Fibroblast of lung (primary cell): Measurements from ENCODE around the gene PIK3R1. TPM values are rescaled to one million over a fixed set of nuclear protein-coding genes. Genes with fewer than 3 reads are reported as not detected.

Experiments
- DNase-seq, 2 donors: peaks; one replicate each; pipeline versions ENCODE4 v3.0.0 to v3.0.0-alpha.2; 2010; ENCODE audit warnings: low read depth in 2 of 2
- H2AFZ ChIP-seq: 2 replicates; pipeline ENCODE4 v1.5.1; 2012; ENCODE audit warnings: low read length, control low read depth, inconsistent platforms
- H3K27ac ChIP-seq: 2 replicates; pipeline ENCODE4 v1.5.1; 2011; ENCODE audit warnings: low read length, control low read depth; ENCODE audit not compliant: insufficient read depth
- H3K27me3 ChIP-seq: 2 replicates; pipeline ENCODE4 v1.5.1; 2011; ENCODE audit warnings: mild to moderate bottlenecking, low read length; ENCODE audit not compliant: control insufficient read depth, insufficient read depth
- H3K36me3 ChIP-seq: 2 replicates; pipeline ENCODE4 v1.5.1; 2011; ENCODE audit warnings: low read length; ENCODE audit not compliant: control insufficient read depth, insufficient read depth
- H3K4me1 ChIP-seq: 2 replicates; pipeline ENCODE4 v1.5.1; 2011; ENCODE audit warnings: low read length; ENCODE audit not compliant: control insufficient read depth, insufficient read depth; ENCODE audit errors: extremely low read depth
- H3K4me2 ChIP-seq: 2 replicates; pipeline ENCODE4 v1.5.1; 2011; ENCODE audit warnings: low read length, control low read depth; ENCODE audit not compliant: insufficient read depth; ENCODE audit errors: extremely low read depth
- H3K4me3 ChIP-seq, 4 experiments: fragments of 200-600 bp in 1 of 4; sonication (generic) in 1 of 4; replicated peaks in 1 of 4; 2 replicates each; pipeline ENCODE4 v1.5.1; 2011 to 2016; ENCODE audit warnings: low read length in 4 of 4, low read depth in 3 of 4, mild to moderate bottlenecking in 3 of 4, control low read depth in 2 of 4, inconsistent platforms in 1 of 4, mixed read lengths in 1 of 4; ENCODE audit not compliant: insufficient read depth in 1 of 4; ENCODE audit errors: control extremely low read depth in 1 of 4
- H3K79me2 ChIP-seq: 2 replicates; pipeline ENCODE4 v1.5.1; 2012; ENCODE audit warnings: mild to moderate bottlenecking, low read length, inconsistent platforms; ENCODE audit not compliant: control insufficient read depth, insufficient read depth
- H3K9ac ChIP-seq: 2 replicates; pipeline ENCODE4 v1.5.1; 2011; ENCODE audit warnings: mild to moderate bottlenecking, low read length, control low read depth; ENCODE audit not compliant: insufficient read depth
- H3K9me3 ChIP-seq: 2 replicates; pipeline ENCODE4 v1.5.1; 2012; ENCODE audit warnings: low read depth, low read length; ENCODE audit not compliant: control insufficient read depth, insufficient read depth
- H4K20me1 ChIP-seq: 2 replicates; pipeline ENCODE4 v1.5.1; 2011; ENCODE audit warnings: low read length; ENCODE audit not compliant: control insufficient read depth, insufficient read depth; ENCODE audit errors: extremely low read depth
- CTCF ChIP-seq, 2 donors: IDR thresholded peaks in 1 of 2; conservative IDR thresholded peaks in 1 of 2; 1 replicate in 1 of 2; 2 replicates in 1 of 2; pipeline ENCODE4 v1.5.1; 2011 to 2012; ENCODE audit warnings: low read length in 2 of 2, control low read depth in 1 of 2, inconsistent platforms in 1 of 2, low read depth in 1 of 2, mild to moderate bottlenecking in 1 of 2
- EZH2 ChIP-seq: IDR thresholded peaks from 2 replicates; pipeline ENCODE4 v1.5.1; 2012; ENCODE audit warnings: low read length, control low read depth, mild to moderate bottlenecking; ENCODE audit errors: missing control alignments
- polyA plus RNA-seq, 2 donors: library from polyadenylated mRNA; depleted of rRNA in 1 of 2; stranded (reverse) in 1 of 2; unstranded in 1 of 2; fragments of >200 nt; gene quantifications; 2 replicates each; pipeline ENCODE4 v1.2.1, GENCODE V29; 2011 to 2012; ENCODE audit warnings: missing spikeins in 1 of 2
- total RNA-seq: library from RNA; depleted of rRNA; stranded (reverse); fragments of >200 nt; gene quantifications from 2 replicates; pipeline ENCODE4 v1.2.1, GENCODE V29; 2014

Gene PIK3R1
- total and polyA plus RNA-seq, 2 donors (not counting 1 experiment from before 2014, with no cell fraction given), result 17.7 to 36.3 TPM

GRCh38 chr5:68336200-68336599 lies 120.6 kb downstream of the PIK3R1 start:
- Histone ChIP-seq H4K20me1 (no peaks in the 10 kb centered on the region), H3K4me1 (peaks cover 4% of the 10 kb centered on the region)
- DNase-seq, result no peak

GRCh38 chr5:68337235-68337634 lies 121.7 kb downstream of the PIK3R1 start:
- no peaks in the 10 kb centered on the region for H3K27me3 ChIP-seq
- no peak for DNase-seq
- no peaks in the 10 kb centered on the region for H4K20me1 ChIP-seq

More at GRCh38 chr5:68336200-68336599, 120.6 kb downstream of the PIK3R1 start:
- Histone ChIP-seq H3K27me3 (no peaks in the 10 kb centered on the region), H3K9ac (no peak overlapping the region), H3K4me3 (no peak overlapping the region), H3K36me3 (no peaks in the 10 kb centered on the region), H3K4me2 (no peak overlapping the region), H3K9me3 (no peaks in the 10 kb centered on the region), H3K79me2 (no peaks in the 10 kb centered on the region), H2AFZ (no peak overlapping the region), H3K27ac (no peak overlapping the region)
- no peak for TF ChIP-seq CTCF (conservative IDR thresholded peaks at IDR 0.05 in 1 of 2, IDR thresholded peaks at IDR 0.05 in 1 of 2; ENCODE audit: low read depth in 1 of 2, low read length in 2 of 2)
- TF ChIP-seq EZH2, result no peak

GRCh38 chr5:68339921-68340321 lies 124.4 kb downstream of the PIK3R1 start:
- Histone ChIP-seq H3K27ac (no peak overlapping the region), H3K79me2 (no peaks in the 10 kb centered on the region), H2AFZ (no peak overlapping the region), H3K9ac (no peak overlapping the region), H3K36me3 (no peaks in the 10 kb centered on the region), H3K27me3 (no peaks in the 10 kb centered on the region), H4K20me1 (no peaks in the 10 kb centered on the region), H3K4me3 (no peak overlapping the region), H3K4me2 (no peak overlapping the region), H3K9me3 (no peaks in the 10 kb centered on the region), H3K4me1 (no peaks in the 10 kb centered on the region)
- peak in 1 of 2 donors; percentile 79 for DNase-seq
- TF ChIP-seq EZH2, result no peak
- TF ChIP-seq CTCF (conservative IDR thresholded peaks at IDR 0.05 in 1 of 2, IDR thresholded peaks at IDR 0.05 in 1 of 2; ENCODE audit: low read depth in 1 of 2, low read length in 2 of 2), result no peak

More at GRCh38 chr5:68337235-68337634, 121.7 kb downstream of the PIK3R1 start:
- H3K9me3 ChIP-seq, result no peaks in the 10 kb centered on the region
- no peak overlapping the region for H3K9ac ChIP-seq
- no peak overlapping the region for H3K4me3 ChIP-seq
- no peaks in the 10 kb centered on the region for H3K79me2 ChIP-seq
- TF ChIP-seq EZH2 (no peak), CTCF (conservative IDR thresholded peaks at IDR 0.05 in 1 of 2, IDR thresholded peaks at IDR 0.05 in 1 of 2; ENCODE audit: low read depth in 1 of 2, low read length in 2 of 2) (no peak)
- H3K36me3 ChIP-seq, result no peaks in the 10 kb centered on the region
- no peak overlapping the region for H3K4me2 ChIP-seq
- no peak overlapping the region for H2AFZ ChIP-seq
- H3K27ac ChIP-seq, result no peak overlapping the region
- H3K4me1 ChIP-seq, result peaks cover 2% of the 10 kb centered on the region
